ENCODE measurements around the gene TOM1L2.

The TOM1L2 gene

DNA sequence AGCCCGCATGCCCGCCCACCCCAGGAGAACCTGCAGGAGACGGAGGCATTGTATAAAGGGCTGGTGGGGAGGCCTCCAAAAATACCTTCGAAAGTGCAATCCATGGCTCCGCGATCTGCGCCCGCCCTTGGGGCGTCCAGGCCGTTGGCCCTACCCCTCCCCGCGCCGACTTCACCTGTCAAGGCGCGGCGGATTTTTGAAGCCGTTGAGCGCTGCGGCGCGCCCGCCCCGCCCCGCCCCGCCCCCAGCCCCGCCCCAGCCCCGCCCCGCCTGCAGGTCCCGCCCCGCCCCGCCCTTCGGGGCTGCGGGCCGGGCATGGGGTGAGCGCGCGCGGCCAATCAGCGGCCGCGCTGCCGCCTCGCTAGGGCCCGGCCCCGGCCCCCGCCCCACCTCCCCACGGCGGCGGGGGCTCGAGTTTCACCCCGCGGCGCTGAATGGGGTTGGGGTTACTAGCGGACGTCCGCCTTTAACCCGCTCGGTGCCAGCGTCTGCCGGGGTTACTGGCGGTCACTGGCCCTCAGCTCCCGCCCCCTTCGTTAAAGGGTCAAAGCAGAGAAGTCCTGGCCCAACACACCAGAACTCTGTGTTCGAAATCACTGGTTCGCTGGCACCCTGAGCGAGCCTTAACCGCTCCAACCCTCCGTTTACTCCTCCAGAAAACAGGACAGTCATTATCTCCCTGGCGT is 148.6 kb downstream of the TOM1L2 start:
- no peak for DNase-seq (ENCODE audit: low read depth)
- TF ChIP-seq, protein P1, sequence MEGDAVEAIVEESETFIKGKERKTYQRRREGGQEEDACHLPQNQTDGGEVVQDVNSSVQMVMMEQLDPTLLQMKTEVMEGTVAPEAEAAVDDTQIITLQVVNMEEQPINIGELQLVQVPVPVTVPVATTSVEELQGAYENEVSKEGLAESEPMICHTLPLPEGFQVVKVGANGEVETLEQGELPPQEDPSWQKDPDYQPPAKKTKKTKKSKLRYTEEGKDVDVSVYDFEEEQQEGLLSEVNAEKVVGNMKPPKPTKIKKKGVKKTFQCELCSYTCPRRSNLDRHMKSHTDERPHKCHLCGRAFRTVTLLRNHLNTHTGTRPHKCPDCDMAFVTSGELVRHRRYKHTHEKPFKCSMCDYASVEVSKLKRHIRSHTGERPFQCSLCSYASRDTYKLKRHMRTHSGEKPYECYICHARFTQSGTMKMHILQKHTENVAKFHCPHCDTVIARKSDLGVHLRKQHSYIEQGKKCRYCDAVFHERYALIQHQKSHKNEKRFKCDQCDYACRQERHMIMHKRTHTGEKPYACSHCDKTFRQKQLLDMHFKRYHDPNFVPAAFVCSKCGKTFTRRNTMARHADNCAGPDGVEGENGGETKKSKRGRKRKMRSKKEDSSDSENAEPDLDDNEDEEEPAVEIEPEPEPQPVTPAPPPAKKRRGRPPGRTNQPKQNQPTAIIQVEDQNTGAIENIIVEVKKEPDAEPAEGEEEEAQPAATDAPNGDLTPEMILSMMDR (IDR thresholded peaks at IDR 0.05; ENCODE audit: control insufficient read depth, extremely low read depth, insufficient read depth), result no peak
- H3K4me3 ChIP-seq (ENCODE audit: low read depth, low read length), result peak overlapping the region; percentile 93

DNA sequence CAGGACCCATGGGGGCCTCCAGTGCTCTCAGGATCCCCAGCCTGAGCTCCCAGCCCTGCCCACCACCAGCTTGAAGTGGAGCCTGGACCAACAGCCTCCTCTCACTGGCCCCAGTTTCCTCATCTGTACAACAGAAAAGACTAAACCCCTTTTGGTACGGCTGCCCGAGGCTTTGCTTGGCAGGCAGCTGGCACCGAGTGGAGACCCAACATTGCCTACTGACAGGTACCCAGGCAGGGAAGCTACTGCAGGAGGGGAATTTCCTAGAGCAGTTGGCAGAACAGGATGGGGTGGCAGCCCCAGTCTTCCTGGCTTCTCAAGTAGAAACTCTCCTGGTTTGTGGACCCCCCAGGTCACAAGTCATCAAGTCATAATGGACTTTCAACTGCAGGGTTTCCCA is 149.6 kb downstream of the TOM1L2 start:
- DNase-seq (ENCODE audit: low read depth), result no peak
- TF ChIP-seq, protein P1 (IDR thresholded peaks at IDR 0.05; ENCODE audit: control insufficient read depth, extremely low read depth, insufficient read depth), result no peak
- peak overlapping the region; percentile 93 for H3K4me3 ChIP-seq (ENCODE audit: low read depth, low read length)

DNA sequence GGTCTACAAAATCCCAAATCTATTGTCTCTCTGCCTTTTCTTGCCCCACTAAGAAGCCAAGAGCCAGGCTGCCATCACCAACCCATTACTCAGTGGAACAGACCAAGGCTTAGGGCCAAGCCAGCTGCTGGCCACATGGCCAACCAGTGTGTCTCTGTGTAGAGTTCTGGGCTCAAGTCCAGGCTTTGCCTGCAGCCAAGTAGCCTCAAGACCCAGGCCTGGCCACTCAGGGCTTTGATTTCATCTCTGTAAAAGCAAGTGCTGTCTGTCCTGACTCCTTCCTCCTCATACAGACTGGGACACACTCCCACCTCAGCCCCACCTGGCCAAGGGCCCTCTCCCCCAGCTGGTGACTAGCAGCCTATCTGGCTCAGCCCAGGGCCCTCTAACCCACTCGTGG is 150.0 kb downstream of the TOM1L2 start:
- peak overlapping the region; percentile 93 for H3K4me3 ChIP-seq (ENCODE audit: low read depth, low read length)
- TF ChIP-seq, protein P1 (IDR thresholded peaks at IDR 0.05; ENCODE audit: control insufficient read depth, extremely low read depth, insufficient read depth), result no peak
- DNase-seq (ENCODE audit: low read depth), result peak; percentile 97

DNA sequence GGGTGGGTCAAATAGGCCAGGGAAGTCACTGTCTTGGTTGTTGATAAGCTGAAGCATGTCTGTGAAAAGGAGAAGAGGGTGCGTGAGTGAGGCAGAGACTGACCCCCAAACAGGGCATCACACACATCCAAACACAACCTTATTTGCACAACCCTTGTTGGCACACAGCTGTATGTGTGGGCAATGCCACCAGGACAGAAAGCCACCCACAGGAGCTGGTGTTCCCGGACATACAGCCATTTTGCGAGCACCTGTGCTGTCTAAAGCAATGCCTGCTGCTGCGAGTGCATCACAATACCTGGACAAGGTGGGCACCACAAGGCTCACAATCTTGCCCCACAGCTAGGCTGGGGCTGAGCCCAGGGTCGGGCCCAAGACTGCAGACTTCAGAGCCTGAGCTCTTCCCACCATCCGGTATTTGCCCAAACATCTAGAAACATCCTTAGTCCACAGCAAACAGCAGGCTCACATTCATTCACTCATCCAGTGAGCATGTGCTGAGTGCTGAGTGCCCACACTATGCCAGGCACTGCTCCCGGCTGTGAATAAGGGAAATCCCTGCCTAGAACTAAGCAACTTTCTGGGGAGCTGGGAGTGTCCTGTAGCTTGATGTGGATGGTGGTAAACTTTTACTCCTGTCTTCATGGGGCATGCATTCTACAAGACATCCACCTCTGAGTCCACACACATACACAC is 151.6 kb downstream of the TOM1L2 start:
- peak overlapping the region; percentile 93 for H3K4me3 ChIP-seq (ENCODE audit: low read depth, low read length)
- TF ChIP-seq, protein P1 (IDR thresholded peaks at IDR 0.05; ENCODE audit: control insufficient read depth, extremely low read depth, insufficient read depth), result no peak
- DNase-seq (ENCODE audit: low read depth), result no peak

DNA sequence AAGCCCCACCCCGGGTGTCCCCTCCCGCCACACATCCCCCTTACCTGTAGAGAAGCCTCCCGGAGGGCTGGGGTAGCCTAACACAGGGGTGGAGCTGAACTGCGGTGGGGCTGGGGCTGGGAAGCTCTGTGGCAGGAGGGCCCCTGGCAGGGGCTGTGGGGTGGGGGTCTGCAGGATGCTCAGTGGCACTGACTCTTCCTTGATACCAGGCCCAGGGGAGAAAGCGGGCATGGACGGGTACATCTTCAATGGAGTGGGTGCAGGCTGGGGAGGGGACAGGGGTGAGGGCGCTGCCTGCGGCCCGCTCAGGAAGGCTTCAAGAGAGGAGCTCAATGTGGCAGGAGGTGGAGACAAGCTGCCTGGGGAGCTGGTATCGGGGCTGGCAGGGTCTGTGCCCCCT is 152.2 kb downstream of the TOM1L2 start:
- no peak for DNase-seq (ENCODE audit: low read depth)
- TF ChIP-seq, protein P1 (IDR thresholded peaks at IDR 0.05; ENCODE audit: control insufficient read depth, extremely low read depth, insufficient read depth), result no peak
- H3K4me3 ChIP-seq (ENCODE audit: low read depth, low read length), result peak overlapping the region; percentile 93

DNA sequence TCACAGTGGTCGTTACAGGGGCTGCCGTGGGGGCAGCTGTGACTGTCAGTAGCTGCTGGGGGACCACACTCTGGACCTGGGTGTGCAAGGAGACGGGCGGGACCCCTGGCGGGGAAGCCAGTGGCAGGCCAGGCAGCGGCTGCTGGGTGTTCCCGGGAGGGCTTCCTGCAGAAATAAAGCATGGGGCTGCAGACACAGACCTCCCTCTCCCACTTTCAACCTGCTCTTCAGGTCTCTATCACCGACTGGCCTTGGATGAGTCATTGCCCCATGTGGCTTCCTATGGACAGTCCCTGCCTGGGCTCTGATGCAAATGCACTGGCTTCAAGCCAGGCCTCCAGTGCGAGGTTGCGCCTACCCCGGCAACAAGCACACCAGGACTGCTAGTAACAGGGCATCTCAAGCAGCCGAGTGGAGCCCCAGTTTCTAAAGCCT is 152.6 kb downstream of the TOM1L2 start:
- TF ChIP-seq, protein P1 (IDR thresholded peaks at IDR 0.05; ENCODE audit: control insufficient read depth, extremely low read depth, insufficient read depth), result no peak
- H3K4me3 ChIP-seq (ENCODE audit: low read depth, low read length), result peak overlapping the region; percentile 93
- peak; percentile 94 for DNase-seq (ENCODE audit: low read depth)

Data from LNCaP clone FGC (cell line).